Sigmoid colon (tissue), 4 donors: ENCODE data around the gene ANGPT4.

Experiments used
- EP300 ChIP-seq, 4 donors: sonication (generic); formaldehyde crosslinking; IDR thresholded peaks; one replicate each; pipeline ENCODE4 v1.6.1; 2017; ENCODE audit warnings: antibody characterized with exemption in 4 of 4
- POLR2A ChIP-seq, 2 donors: fragments of 450-650 bp; IDR thresholded peaks; one replicate each; pipeline ENCODE4 v1.6.1; 2016; ENCODE audit warnings: antibody characterized with exemption in 2 of 2, mild to moderate bottlenecking in 2 of 2, moderate library complexity in 2 of 2
- TF ChIP-seq, protein P1 (sequence below), 4 experiments: fragments of 450-650 bp in 3 of 4; fragments of 200-600 bp in 1 of 4; IDR thresholded peaks; one replicate each; pipeline ENCODE4 v1.5.1; 2016 to 2019; ENCODE audit warnings: antibody characterized with exemption in 4 of 4, mild to moderate bottlenecking in 3 of 4, moderate library complexity in 2 of 4

- TF ChIP-seq POLR2A (IDR thresholded peaks at IDR 0.05): no peak
- TF ChIP-seq, protein P1, sequence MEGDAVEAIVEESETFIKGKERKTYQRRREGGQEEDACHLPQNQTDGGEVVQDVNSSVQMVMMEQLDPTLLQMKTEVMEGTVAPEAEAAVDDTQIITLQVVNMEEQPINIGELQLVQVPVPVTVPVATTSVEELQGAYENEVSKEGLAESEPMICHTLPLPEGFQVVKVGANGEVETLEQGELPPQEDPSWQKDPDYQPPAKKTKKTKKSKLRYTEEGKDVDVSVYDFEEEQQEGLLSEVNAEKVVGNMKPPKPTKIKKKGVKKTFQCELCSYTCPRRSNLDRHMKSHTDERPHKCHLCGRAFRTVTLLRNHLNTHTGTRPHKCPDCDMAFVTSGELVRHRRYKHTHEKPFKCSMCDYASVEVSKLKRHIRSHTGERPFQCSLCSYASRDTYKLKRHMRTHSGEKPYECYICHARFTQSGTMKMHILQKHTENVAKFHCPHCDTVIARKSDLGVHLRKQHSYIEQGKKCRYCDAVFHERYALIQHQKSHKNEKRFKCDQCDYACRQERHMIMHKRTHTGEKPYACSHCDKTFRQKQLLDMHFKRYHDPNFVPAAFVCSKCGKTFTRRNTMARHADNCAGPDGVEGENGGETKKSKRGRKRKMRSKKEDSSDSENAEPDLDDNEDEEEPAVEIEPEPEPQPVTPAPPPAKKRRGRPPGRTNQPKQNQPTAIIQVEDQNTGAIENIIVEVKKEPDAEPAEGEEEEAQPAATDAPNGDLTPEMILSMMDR (IDR thresholded peaks at IDR 0.05): no peak
- TF ChIP-seq EP300 (IDR thresholded peaks at IDR 0.05): no peak
Measured at GRCh38 chr20:963795-964194, 47.7 kb upstream of the ANGPT4 start.
